ENCODE results near the gene RECK.

RECK gene

DNA sequence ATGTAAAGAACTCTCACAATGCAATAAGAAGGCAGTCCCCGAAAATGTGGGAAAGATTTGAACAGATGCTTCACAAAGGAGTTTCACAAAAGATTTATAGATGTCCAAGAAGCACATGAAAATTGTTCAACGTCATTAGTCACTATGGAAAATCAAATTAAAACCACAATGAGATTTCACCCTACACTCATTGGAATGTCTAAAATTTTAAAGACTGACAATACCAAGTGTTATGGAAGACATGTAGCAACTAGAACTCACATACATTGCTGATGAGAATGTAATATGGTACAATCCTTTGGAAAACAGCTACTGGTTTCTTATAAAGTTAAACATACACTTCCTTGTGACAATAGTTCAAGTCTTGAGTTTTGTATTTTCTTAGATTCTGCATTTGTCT lies 11.0 kb upstream of the RECK start:
- no peak for DNase-seq

DNA sequence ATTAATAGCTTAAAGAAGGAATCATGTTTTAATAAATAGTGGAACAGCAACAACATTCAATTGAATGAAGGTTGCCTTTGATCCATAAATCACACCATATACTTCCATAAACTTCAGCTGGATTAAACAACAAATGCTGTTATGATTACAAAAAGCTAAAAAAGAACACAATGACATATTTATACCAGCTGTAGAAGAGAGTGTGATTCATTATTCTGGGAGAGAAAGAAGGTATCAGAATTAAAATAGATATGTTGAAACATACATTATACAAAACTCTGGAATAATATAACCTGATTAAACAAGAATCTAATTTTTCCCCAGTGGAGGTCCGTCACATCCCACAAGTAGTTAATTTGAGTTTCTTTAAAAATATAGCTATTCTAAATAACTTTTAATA lies 7.5 kb upstream of the RECK start:
- no peak for DNase-seq

DNA sequence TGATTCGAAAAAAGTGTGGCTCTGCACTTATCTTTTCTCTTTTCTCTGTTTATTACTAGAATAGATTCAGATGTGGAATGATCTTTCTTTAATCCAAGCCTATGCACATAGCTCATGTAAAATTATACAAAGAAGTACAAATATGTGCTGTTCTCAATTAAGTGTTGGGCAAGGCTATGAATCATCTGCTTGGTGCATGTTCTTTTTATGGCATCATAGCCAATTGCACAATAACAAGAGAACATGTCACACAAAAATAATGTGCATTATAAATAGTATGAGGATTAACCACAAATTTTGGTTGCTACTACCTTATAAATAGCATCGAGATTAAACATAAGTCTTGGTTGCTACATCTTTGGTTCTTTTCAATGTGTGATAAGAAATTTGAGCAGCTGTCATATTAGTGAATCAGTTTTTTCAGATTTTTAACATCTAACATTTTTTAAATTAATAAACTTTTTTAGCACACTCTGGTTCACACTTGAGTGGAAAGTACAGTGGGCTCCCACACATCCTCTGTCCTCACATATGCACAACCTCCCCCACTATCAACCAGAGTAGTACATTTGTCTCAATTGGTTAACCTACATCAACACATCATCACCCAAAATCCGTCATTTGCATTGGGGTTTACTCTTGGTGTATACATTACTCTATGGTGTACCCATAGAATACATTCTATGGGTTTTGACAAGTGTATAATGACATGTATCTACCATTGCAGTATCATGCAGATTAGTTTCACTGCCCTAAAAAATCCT lies 6.8 kb upstream of the RECK start:
- peak; percentile 49 for DNase-seq

DNA sequence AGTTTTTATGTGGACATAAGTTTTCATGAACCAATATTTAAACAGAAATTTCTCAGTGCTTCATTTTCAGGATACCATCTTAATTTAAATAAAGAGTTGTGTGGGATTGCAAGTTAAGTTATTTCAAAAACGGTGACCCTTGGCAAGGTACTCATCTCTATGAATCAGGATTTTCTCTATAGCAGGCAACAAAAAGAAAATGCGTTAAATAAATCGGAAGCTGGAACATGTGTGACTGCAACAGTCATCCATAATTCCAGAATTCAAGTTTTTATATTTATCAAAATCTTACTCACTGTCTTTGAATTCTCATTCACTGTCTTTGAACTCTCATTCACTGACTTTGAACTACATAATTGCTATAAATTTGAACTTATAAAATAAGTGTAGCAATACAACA lies 5.8 kb upstream of the RECK start:
- no peak for DNase-seq

DNA sequence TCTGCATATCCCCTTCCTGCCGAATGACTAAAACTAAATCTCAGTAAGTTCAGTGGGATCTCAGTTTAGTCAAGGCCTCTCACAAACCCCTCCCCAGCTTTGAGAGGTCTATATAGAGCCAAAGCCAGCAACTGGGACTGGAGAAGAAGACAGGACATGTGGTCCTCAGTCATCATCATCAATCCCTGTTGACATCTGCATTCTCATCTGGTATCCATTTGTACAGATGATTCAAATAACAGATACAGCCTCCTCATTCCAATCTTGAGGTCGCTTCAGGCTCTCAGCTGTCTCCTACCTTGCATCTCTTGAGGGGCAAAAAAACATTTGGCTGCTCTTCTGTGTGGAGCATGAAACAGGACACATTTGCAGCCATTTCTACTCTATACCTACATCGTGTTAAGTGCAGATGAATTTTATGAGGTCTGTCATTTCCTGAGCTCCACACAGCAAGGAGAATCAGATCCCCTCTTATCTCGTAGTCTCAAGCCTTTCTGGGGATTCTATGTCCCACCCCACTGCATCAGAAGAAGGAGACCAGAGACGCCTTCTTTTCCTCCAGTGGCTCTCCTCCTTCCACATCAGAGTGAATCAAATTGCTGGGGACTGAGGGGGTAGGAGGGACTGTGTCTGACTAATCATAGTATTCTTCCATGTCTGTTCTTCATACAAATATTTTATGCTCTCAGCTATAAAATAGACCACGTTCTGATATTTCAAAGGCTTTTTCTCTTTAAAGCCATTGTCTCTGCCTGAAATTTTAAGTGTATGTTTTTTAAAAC lies 4.7 kb upstream of the RECK start:
- no peak for DNase-seq

DNA sequence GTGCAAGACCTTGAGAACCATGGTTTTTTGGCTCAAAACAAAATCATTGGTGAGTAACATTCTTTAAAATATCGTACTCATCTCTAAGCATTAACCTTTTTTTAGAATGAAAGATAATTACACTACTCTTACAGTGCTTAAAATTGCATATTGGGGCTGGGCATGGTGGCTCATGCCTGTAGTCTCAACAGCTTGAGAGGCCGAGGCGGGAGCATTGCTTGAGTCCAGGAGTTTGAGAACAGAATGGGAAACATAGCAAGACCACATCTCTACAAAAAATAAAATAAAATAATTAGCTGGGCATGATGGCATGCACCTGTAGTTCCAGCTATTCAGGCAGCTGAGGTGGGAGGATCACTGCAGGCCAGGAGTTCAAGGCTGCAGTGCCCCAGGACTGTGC lies 2.9 kb upstream of the RECK start:
- DNase-seq = no peak

DNA sequence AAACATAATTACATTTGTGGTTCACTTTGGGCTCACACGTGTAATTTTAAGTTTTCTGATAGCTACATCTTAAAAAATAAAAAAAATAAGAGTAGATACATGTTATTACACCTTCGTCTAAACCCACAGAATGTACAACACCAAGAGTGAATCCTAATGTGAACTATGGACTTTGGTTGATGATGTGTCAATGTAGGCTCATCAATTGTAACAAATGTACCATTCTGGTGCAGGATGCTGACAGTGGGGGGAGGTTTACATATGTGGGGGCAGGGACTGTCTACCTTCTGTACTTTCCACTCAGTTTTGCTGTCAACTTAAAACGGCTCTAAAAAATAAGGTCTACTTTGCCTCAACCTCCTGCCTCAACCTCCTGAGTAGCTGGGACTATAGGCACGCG lies 2.5 kb upstream of the RECK start:
- no peak for DNase-seq

DNA sequence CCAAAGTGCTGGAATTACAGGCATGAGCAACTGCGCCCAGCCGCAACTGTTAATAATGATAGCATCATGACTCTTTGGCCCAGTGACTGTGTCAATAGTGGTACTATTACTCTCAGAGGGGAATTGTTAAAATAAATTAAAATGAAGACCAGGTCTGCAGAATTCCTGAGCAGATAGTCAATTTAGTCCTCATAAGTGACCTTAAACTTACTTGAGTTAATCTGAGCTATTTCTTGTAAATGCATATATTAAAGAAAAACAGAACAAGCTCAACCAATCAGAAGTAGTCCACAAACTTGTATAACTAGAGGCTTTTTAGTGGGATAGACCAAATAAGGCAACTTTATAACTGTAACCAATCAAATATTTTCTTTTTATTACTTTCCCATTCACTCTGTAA lies 1.7 kb upstream of the RECK start:
- DNase-seq = no peak

DNA sequence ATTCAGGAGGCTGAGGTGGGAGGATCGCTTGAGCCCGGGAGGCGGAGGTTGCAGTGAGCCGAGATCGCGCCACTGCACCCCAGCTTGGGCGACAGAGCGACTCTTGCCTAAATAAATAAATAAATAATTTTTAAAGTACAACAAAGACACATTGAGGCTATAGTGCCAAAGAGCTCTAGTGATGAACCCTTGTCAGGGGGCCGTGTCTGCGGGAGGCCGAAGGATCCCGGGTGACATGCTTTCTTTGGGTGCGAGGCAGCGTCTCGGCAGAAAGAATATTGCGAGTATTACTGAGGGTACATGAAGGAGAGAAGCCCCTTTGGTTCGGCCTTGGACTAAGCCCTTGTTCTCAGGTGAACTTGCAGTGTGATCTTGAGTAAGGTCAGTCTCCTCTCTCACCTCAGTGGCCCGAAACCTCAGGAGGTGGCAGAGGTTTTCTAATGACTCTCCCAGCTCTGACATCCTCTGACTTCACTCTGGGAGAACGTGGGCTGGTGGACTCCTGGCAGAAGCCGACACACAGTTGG lies 397 bp upstream of the RECK start:
- DNase-seq = no peak

DNA sequence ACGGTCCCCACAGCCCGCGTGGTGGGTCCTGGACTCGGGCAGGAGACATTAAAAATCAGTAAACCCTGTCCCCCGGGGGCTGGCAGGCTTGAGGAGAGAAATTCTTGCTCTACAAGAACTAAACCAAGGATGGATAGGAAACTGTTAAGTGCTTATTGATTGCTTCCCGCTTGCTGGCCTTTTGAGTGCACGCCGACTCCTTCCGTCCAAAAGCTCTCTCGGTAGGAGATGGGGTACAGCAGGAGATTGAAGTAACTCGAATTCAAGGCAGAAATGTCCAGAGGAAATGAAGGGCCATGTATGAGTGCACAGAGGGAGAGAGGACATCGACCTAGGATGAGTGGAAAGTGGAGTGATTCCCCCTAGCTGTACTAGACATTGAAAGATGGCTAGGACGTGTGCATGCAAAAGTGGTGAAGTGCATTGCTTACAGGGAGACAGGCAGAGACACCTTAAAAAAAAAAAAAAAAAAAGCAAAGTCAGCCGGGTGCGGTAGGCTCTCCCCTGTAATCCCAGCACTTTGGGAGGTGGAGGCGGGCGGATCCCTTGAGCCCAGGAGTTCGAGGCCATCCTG lies 923 bp downstream of the RECK start:
- no peak for DNase-seq

DNA sequence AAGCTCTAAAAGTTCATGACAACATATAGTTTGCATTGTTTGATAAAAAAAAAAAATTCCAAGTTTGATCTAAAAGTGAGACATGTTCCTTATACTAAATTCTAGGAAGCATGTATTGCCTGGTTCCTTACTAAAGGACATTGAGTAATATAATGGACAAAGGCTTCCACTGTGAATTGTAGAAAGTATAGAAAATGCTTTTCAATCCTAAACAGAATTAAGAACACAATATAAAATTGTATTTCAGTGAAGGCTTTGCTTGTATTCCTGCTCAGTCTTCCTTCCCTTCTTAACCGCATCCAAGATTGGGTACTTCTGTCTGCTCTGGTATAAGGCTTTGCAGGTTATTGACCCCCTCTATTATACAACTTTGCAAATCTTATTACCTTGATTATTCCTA lies 2.4 kb downstream of the RECK start:
- no peak for DNase-seq

DNA sequence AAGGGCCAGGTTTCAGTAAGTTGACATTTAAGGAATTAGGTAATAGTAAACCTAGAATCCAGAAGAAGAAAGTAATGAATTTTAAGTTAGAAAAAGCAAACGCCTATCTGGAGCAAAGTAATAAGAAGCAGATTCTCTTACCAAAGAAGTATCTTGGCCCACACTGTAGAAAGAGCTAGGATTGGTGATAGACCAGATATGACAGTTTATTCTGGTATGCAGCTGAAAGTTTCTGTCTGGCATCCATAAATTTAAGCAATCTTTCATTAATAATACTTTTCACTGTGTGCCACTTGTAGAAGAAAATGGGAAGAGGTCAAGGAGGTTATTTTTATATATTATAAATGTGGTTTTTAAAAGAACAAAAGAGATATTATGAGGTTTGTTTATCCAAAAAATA lies 3.0 kb downstream of the RECK start:
- DNase-seq = no peak

DNA sequence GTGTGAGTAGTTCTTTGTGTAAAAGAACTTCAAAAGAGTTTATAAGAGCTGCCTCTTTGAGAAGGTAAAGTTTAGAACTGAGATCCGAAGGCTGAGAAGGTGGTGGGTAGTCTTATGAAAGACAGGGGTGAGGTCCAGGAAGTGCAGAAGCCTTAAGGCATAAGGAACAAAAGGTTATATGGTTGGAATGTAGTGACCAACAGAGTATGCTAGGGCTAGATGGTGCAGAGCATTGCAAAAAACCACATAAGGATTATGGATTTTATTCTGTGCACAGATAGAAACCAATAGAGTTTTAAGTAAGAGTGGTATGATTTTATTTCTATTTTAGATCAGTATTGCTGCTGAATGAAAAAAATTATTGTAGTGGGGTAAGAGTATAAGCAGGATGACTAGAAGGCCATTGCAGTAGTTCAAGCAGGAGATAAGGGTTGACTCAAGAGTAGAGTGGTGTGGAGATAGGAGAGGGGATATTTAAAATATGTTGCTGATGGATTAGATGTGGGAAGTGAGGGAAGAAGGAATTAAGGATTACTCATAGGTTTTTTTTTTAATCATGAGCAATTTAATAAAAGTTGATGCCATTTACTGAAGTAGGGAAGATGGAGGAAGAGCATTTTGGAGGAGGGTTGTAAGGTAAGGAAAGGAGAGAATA lies 3.7 kb downstream of the RECK start:
- DNase-seq = no peak

DNA sequence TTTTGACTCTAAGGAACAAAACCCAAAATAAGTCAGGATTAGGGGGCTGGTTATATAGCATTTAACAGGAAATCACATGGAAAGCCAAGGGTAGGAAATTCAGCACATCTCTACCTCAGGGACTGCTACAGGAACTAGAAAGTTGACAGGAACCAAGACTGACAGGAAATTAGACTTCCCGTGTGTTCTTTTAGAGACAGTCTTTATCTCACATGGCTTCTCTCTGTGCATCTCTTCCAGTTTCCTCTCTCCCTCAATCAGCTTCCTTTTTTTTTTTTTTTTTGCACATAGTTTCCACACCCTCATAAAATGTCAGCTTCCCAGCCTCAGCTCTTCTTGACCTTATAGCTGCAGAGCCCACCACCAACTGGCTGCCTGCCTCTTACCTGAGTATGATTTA lies 4.8 kb downstream of the RECK start:
- DNase-seq = peak; percentile 55

DNA sequence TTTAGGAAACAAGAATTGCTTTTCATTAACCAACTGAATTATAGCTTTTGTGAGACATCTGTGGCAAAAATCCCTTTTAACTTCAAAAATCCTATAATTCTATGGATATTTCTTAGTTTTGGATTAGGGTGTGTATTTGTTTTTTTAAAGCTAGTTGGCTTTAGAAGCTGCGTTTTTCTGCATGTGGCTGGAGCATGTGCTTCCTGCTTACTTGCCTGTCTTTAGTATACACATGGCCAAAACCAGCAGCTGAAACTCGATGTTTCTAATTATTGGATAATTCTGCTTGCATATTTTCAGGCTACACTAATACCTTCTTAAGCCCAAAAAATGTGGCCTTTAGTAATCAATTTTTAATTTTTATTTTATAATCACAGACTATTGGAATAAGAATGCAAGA lies 8.9 kb downstream of the RECK start:
- DNase-seq = no peak

DNA sequence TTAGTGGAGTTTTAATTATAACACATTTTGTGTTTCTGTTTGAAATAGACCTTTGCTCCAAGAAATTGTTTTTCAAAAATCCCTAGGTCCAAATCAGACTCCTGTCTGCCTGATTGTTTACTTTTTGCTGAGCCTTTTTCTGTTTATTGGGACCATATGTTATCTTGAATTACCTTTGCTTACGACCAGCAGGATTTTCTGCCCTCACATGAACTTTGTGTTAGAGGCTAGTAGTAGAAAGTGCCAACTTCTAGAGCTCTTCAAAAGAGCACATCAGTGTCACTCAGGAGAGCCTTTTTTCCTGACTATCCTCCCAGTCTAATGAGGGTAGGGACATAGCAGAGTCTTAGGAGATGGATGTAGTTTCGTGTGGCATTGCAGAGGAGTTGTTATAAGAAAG lies 10.2 kb downstream of the RECK start:
- DNase-seq = no peak

DNA sequence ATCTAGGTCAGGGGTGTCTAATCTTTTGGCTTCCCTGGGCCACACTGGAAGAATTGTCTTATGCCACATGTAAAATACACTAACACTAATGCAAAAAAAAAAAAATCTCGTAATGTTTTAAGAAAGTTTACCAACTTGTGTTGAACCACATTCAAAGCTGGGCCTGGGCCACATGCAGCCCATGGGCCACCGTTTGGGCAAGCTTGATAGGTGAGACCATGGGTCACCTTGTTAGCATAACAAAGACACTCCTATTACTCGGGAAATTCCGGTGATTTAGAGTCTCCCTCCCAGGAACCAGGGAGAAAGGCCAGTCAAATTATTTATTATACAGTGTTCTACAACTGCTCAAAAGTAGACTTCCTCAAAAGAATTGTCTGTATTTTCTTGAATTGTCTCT lies 12.7 kb downstream of the RECK start:
- DNase-seq = no peak

DNA sequence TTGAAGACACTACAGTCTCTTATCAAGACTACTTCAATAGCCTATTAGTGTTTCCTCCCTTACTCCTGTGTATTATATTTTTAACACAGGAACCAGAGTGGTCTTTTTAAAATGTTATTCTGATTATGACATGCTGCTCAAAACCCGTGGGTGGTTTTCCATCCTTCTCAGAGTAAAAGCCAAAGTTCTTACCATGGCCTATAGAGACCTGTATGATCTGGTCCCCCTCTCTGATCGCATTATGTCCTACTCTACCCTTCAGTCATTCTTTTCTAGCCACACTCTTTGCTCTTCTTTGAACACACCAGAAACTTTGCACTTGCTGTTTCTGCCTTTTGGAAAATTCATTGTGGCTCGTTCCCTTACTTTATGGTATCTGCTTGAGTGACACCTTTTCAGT lies 13.8 kb downstream of the RECK start:
- no peak for DNase-seq

DNA sequence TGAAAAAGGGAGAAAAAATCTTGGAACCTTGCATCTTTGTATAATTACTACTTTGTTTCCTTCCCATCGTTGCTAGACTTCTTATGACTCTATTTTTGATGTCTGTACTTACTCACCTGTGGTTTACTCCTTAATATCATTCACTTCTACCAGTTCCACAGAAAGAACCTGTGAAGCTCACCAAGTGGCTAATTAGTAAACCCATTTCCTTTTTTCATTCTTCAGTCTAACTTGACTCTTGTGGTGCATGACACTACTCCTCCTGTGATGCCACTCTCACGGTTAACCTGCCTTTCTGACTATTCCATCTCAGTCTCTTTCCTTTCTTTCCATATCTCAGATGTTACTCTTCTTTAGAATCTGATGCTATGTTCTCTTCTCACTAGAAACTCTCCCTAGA lies 14.6 kb downstream of the RECK start:
- no peak for DNase-seq

DNA sequence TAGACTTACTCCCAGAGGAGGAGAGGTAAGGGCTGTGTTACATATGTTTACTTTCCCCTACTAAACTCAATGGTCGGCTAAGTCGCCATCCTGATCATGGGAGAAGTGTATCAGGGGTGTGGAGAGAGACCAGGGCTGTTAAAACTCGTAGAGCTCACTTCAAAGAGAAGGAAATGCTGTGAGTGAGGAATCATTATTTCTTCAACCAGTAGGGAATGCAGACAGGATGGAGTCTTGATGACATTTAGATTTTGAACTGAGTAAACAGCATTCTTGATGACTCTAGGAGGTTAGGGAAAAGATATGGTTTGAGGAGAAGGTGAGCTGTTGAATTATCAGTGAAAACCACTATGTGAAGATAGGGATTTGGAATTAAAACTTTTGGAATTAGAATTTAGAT lies 17.3 kb downstream of the RECK start:
- no peak for DNase-seq

DNA sequence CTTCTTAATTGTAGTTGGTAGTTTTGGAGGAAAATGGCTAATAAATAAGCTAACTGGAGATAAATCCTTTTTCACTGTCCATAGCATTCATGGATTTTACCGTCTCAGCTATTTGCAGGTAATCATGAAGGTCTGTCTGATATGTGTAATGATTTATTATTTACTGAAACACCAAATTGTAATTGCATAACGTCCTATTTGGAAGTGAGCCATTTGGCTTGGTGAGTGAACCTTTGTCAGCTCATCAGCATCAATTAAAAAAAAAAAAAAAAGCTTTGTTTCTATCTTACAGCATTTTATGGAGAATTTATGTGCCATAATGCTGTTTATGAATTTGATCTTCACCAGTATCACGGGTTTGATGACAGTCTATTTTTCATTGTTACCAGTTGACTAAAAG lies 20.2 kb downstream of the RECK start:
- DNase-seq = no peak

DNA sequence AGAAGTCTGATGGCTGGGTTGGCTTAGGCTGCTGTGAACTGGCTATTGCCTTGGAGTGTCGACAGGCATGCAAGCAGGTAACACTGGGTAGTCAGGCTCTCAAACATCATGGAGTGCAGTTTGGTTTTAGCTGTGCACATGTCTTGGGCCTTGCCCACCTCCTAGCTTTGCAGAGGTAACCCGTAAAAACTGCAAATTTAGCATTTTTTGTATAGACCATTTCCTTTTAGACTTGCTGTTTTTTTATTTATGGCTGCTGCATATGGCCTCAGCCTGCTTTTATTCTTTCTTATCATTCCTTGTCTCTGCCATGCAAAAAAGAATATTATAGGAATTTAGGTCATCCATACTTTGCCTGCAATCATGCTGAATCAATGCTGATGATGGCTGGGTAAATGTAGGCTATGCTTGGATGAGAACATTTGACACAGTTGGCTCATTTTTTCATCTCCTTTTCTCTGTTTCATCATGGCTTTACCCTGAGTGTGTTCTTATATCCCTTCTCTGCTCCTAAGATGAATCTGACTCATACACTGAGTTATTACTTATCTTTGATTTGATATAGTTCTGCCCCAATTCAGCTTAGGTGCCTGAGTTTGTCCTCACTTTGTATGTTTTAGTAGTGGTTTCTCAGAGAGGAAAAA lies 27.2 kb downstream of the RECK start:
- no peak for DNase-seq

DNA sequence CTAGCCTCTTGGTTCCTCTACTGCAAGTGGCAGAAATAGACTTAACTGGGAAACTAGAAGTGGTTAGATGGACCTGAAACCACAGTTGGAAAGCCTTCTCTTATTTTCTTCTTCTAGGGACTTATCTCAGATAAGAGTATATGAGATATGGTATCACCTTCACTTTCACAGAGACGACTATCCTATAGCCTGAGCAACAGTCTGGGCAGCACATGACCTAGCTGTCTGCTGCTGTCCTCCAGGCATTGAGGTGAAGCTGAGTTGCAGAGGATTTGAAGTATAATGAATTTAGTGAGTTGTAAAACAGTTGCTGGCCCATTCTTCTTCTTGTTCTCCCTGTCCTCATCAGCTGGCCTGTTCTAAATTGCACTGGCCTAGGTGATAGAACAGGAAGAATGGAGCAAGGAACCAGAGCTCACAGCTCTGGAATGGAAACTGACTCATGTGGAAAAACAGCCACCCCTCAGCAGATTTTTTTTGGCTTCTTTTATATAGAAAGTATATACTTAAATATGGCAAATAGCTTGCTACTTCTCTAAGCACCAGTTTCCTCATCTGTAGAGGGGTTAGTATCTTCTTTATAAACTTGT lies 27.8 kb downstream of the RECK start:
- DNase-seq = no peak
